WTC11 (cell line): ENCODE data around the gene RELB. TPM values are rescaled to one million over a fixed set of nuclear protein-coding genes. Genes with fewer than 3 reads are reported as not detected.

Source experiments
- ATAC-seq: fragments of 200-7000 bp; cut with Tn5 transposase; 2 replicates; pipeline ENCODE4 v1.10.0; 2021; ENCODE audit warnings: mild to moderate bottlenecking, moderate library complexity
- CTCF ChIA-PET: fragments of 300-600 bp; sonication (Branson Sonifier 250); formaldehyde crosslinking; loops from one replicate; lab custom pipeline; 2021; ENCODE audit warnings: antibody characterized with exemption; lab: Charles Lee
- POLR2A ChIA-PET: fragments of 350-600 bp; sonication (Branson Sonifier 250); formaldehyde crosslinking; loops from one replicate; lab custom pipeline; 2021; ENCODE audit warnings: antibody characterized with exemption; lab: Charles Lee
- DNase-seq: peaks from one replicate; pipeline ENCODE4 v3.0.0; 2021; ENCODE audit warnings: low spot score
- H3K27ac Mint-ChIP-seq: 2 replicates; pipeline ENCODE4 v1.8.0; 2021; ENCODE audit warnings: mixed read lengths
- H3K27me3 Mint-ChIP-seq: 2 replicates; pipeline ENCODE4 v1.8.0; 2021; ENCODE audit warnings: low read depth, mild to moderate bottlenecking, moderate library complexity, mixed read lengths
- H3K36me3 Mint-ChIP-seq: 2 replicates; pipeline ENCODE4 v1.8.0; 2021; ENCODE audit warnings: mixed read lengths
- H3K4me1 Mint-ChIP-seq: 2 replicates; pipeline ENCODE4 v1.8.0; 2022; ENCODE audit warnings: mixed read lengths
- H3K4me3 Mint-ChIP-seq: 2 replicates; pipeline ENCODE4 v1.8.0; 2021; ENCODE audit warnings: mild to moderate bottlenecking, moderate library complexity, mixed read lengths
- H3K9me3 Mint-ChIP-seq: 2 replicates; pipeline ENCODE4 v1.8.0; 2021; ENCODE audit warnings: mixed read lengths
- CREB1 ChIP-seq: sonication (generic); formaldehyde crosslinking; IDR thresholded peaks from 2 replicates; pipeline ENCODE4 v1.8.0; 2023; ENCODE audit warnings: mild to moderate bottlenecking, missing genetic modification reagents
- ETV6 ChIP-seq: sonication (generic); formaldehyde crosslinking; IDR thresholded peaks from 2 replicates; pipeline ENCODE4 v1.8.1; 2022; ENCODE audit warnings: mild to moderate bottlenecking, missing genetic modification reagents
- FOXJ3 ChIP-seq: sonication (generic); formaldehyde crosslinking; IDR thresholded peaks from 2 replicates; pipeline ENCODE4 v1.9.0; 2021; ENCODE audit warnings: missing genetic modification reagents, mild to moderate bottlenecking, borderline replicate concordance
- FOXP4 ChIP-seq: sonication (generic); formaldehyde crosslinking; IDR thresholded peaks from 2 replicates; pipeline ENCODE4 v1.8.0; 2022; ENCODE audit warnings: mild to moderate bottlenecking, missing genetic modification reagents
- HMGXB4 ChIP-seq: sonication (generic); formaldehyde crosslinking; IDR thresholded peaks from 2 replicates; pipeline ENCODE4 v1.8.1; 2023; ENCODE audit warnings: mild to moderate bottlenecking, moderate library complexity, missing genetic modification reagents
- MAX ChIP-seq: sonication (generic); formaldehyde crosslinking; IDR thresholded peaks from 2 replicates; pipeline ENCODE4 v1.8.0; 2022; ENCODE audit warnings: mild to moderate bottlenecking, missing genetic modification reagents
- MLX ChIP-seq: sonication (generic); formaldehyde crosslinking; IDR thresholded peaks from 2 replicates; pipeline ENCODE4 v1.8.1; 2023; ENCODE audit warnings: mild to moderate bottlenecking, missing genetic modification reagents, moderate library complexity
- SOX15 ChIP-seq: fragments of 250-450 bp; sonication (Bioruptor Pico); IDR thresholded peaks from 2 replicates; pipeline ENCODE4 v1.9.0; 2021; ENCODE audit warnings: mild to moderate bottlenecking
- TCF7 ChIP-seq: sonication (generic); formaldehyde crosslinking; IDR thresholded peaks from 2 replicates; pipeline ENCODE4 v1.8.0; 2022; ENCODE audit warnings: mild to moderate bottlenecking, low read depth, missing genetic modification reagents, moderate library complexity
- TEAD1 ChIP-seq: sonication (generic); formaldehyde crosslinking; IDR thresholded peaks from 2 replicates; pipeline ENCODE4 v1.8.0; 2022; ENCODE audit warnings: mild to moderate bottlenecking, missing genetic modification reagents
- USF2 ChIP-seq: sonication (generic); formaldehyde crosslinking; IDR thresholded peaks from 2 replicates; pipeline ENCODE4 v1.8.1; 2023; ENCODE audit warnings: mild to moderate bottlenecking, missing genetic modification reagents, moderate library complexity
- total RNA-seq: library from RNA; stranded (reverse); gene quantifications from 3 replicates; pipeline ENCODE4 v1.2.3, GENCODE V29; 2021

The RELB gene
- total RNA-seq, 1 experiment from 2014 or later: 8.9 TPM

GRCh38 chr19:45076851-45077730 lies 75.8 kb downstream of the RELB start:
- DNase-seq (peak; percentile 25), ATAC-seq (peak; percentile 3)
- TF ChIP-seq MLX (CRISPR knock-in tag): no peak
- TF ChIP-seq CREB1 (CRISPR knock-in tag): no peak
- no peak for TF ChIP-seq HMGXB4 (CRISPR knock-in tag)
- TF ChIP-seq FOXJ3 (CRISPR knock-in tag): no peak
- peak; percentile 28 for TF ChIP-seq MAX (CRISPR knock-in tag)
- TF ChIP-seq FOXP4 (CRISPR knock-in tag): peak; percentile 35; the same call in 1 of the 2 replicates
- TF ChIP-seq TEAD1 (CRISPR knock-in tag): no peak
- peak; percentile 68; the same call in 1 of the 2 replicates for TF ChIP-seq ETV6
- TF ChIP-seq USF2 (CRISPR knock-in tag): 0 out of 2 replicates have a peak, but pooled peaks have one; percentile 17
- no peaks in the 10 kb centered on the region for H3K9me3 Mint-ChIP-seq
- POLR2A ChIA-PET: interaction anchor here (0.6 to 3.0 kb wide), 3 partner anchors 13 to 145 kb away, joined by 4 to 19 read pairs (median 5); partner anchors contain the start of gene PPP1R37
- peaks cover 10% of the 10 kb centered on the region for H3K36me3 Mint-ChIP-seq
- CTCF ChIA-PET: interaction anchor here (0.7 to 1.7 kb wide), 8 partner anchors 13 to 85 kb away, joined by 3 to 6 read pairs (median 4); no protein-coding TSS in a partner anchor
- peak overlapping the region; percentile 80 for H3K4me3 Mint-ChIP-seq
- H3K27me3 Mint-ChIP-seq: no peaks in the 10 kb centered on the region
- H3K4me1 Mint-ChIP-seq: peaks cover 49% of the 10 kb centered on the region
- peak overlapping the region; percentile 88 for H3K27ac Mint-ChIP-seq

GRCh38 chr19:45078390-45079062 lies 77.3 kb downstream of the RELB start:
- no peaks in the 10 kb centered on the region for H3K9me3 Mint-ChIP-seq
- H3K4me1 Mint-ChIP-seq: peaks cover 52% of the 10 kb centered on the region
- H3K27ac Mint-ChIP-seq: peak overlapping the region; percentile 87
- TF ChIP-seq SOX15: no peak
- TF ChIP-seq TCF7 (CRISPR knock-in tag): no peak
- peak overlapping the region; percentile 99 for H3K4me3 Mint-ChIP-seq
- CTCF ChIA-PET: interaction anchor here (0.8 to 2.9 kb wide), 6 partner anchors 11 to 100 kb away, joined by 3 to 23 read pairs (median 6); partner anchors contain the start of genes BLOC1S3, PPP1R37 and TRAPPC6A
- no peak for DNase-seq
- H3K27me3 Mint-ChIP-seq: no peaks in the 10 kb centered on the region
- POLR2A ChIA-PET: interaction anchor here (0.5 to 2.7 kb wide), 5 partner anchors 12 to 150 kb away, joined by 3 to 36 read pairs (median 4); partner anchors contain the start of genes CLASRP and PPP1R37
- no peak for ATAC-seq
- peaks cover 14% of the 10 kb centered on the region for H3K36me3 Mint-ChIP-seq
